ENCODE results near the gene HS2ST1. TPM values are rescaled to one million over a fixed set of nuclear protein-coding genes. Genes with fewer than 3 reads are reported as not detected.

The HS2ST1 gene
- total RNA-seq, 6 experiments from 2014 or later: 9.9 to 17.2 (median 13.7) TPM

- H3K36me3 ChIP-seq: no peaks in the 10 kb centered on the region
- 33% methylated on average over 1 of the region's 4 CpGs for WGBS (ENCODE audit: insufficient coverage, low coverage, low lambda C conversion rate, missing lambda C conversion rate)
- intact Hi-C loops (cut with DNase I): no loop called here
- no peaks in the 10 kb centered on the region for H3K27me3 ChIP-seq
- TF ChIP-seq CTCF (IDR thresholded peaks at IDR 0.05) (no peak), POLR2A (IDR thresholded peaks at IDR 0.05) (no peak)
- ATAC-seq: no peak
- H3K27ac ChIP-seq: no peak overlapping the region
- H3K9me3 ChIP-seq: no peaks in the 10 kb centered on the region
- H3K4me3 ChIP-seq: no peak overlapping the region
- no peak for DNase-seq
- peaks cover 0 to 6% (median 0%) of the 10 kb centered on the region in 4 donors for H3K4me1 ChIP-seq
Observed at GRCh38 chr1:87130438-87130837, 216.0 kb downstream of the HS2ST1 start.

- no peaks in the 10 kb centered on the region for H3K9me3 ChIP-seq
- peak overlapping the region; percentile 40 to 57 (median 51) for H3K4me3 ChIP-seq
- TF ChIP-seq CTCF (IDR thresholded peaks at IDR 0.05) (peak; percentile 74 to 96 (median 94)), POLR2A (IDR thresholded peaks at IDR 0.05) (no peak)
- no peak overlapping the region for H3K27ac ChIP-seq
- ATAC-seq (peak; percentile 97 to 99 (median 98)), DNase-seq (peak; percentile 79 to 83 (median 82))
- intact Hi-C loops (cut with DNase I): no loop called here
- H3K36me3 ChIP-seq: no peaks in the 10 kb centered on the region
- 0% methylated on average over 3 of the region's 32 CpGs for WGBS (ENCODE audit: insufficient coverage, low coverage, low lambda C conversion rate, missing lambda C conversion rate)
- H3K4me1 ChIP-seq: peaks cover 0 to 6% (median 0%) of the 10 kb centered on the region in 4 donors
- no peaks in the 10 kb centered on the region for H3K27me3 ChIP-seq
Observed at GRCh38 chr1:87131809-87132283, 217.4 kb downstream of the HS2ST1 start.

GRCh38 chr1:87132284-87132870, 217.9 kb downstream of the HS2ST1 start:
- H3K27me3 ChIP-seq: no peaks in the 10 kb centered on the region
- no peak for TF ChIP-seq CTCF (IDR thresholded peaks at IDR 0.05)
- no peak for TF ChIP-seq POLR2A (IDR thresholded peaks at IDR 0.05)
- DNase-seq (no peak), ATAC-seq (peak; percentile 4 to 21 (median 6))
- intact Hi-C loops (cut with DNase I): no loop called here
- H3K9me3 ChIP-seq: no peaks in the 10 kb centered on the region
- H3K27ac ChIP-seq: no peak overlapping the region
- no peaks in the 10 kb centered on the region for H3K36me3 ChIP-seq
- 46% methylated on average over 7 of the region's 47 CpGs for WGBS (ENCODE audit: insufficient coverage, low coverage, low lambda C conversion rate, missing lambda C conversion rate)
- H3K4me3 ChIP-seq: peak overlapping the region; percentile 40 to 57 (median 51)
- peaks cover 0 to 6% (median 0%) of the 10 kb centered on the region in 4 donors for H3K4me1 ChIP-seq

- DNase-seq: no peak
- no peak overlapping the region for H3K4me3 ChIP-seq
- no peaks in the 10 kb centered on the region for H3K36me3 ChIP-seq
- peaks cover 0 to 6% (median 0%) of the 10 kb centered on the region in 4 donors for H3K4me1 ChIP-seq
- intact Hi-C loops (cut with DNase I): no loop called here
- no peaks in the 10 kb centered on the region for H3K9me3 ChIP-seq
- TF ChIP-seq CTCF (IDR thresholded peaks at IDR 0.05): no peak
- TF ChIP-seq POLR2A (IDR thresholded peaks at IDR 0.05): no peak
- WGBS (ENCODE audit: insufficient coverage, low coverage, low lambda C conversion rate, missing lambda C conversion rate): 87% methylated on average over 2 of the region's 6 CpGs
- H3K27me3 ChIP-seq: no peaks in the 10 kb centered on the region
- ATAC-seq: no peak
- no peak overlapping the region for H3K27ac ChIP-seq
Observed at GRCh38 chr1:87134061-87134460, 219.6 kb downstream of the HS2ST1 start.
